ENCODE measurements around the gene CAMKK1.

Gene CAMKK1

DNA sequence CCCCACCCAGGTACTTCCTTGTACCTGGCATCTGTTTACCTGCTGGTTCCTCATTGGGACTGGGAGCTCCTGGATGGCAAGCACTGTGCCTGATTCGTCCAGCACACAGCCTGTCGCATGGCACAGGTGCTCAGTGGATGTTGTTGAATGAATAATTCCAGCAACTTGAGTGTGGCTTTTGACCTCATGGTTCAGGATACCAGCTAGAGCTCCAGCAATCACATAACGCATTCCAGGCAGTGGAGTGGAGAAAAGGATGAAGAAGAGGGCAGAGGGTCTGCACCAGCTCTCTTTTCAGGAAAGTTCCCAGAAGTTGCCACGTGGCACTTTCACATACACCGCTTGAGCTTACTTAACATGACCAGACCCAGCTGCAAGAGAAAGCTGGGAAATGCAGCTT, 1.3 kb upstream of the CAMKK1 start:
- H3K27ac ChIP-seq (ENCODE audit: low read length) = no peak overlapping the region
- TF ChIP-seq, protein P1, sequence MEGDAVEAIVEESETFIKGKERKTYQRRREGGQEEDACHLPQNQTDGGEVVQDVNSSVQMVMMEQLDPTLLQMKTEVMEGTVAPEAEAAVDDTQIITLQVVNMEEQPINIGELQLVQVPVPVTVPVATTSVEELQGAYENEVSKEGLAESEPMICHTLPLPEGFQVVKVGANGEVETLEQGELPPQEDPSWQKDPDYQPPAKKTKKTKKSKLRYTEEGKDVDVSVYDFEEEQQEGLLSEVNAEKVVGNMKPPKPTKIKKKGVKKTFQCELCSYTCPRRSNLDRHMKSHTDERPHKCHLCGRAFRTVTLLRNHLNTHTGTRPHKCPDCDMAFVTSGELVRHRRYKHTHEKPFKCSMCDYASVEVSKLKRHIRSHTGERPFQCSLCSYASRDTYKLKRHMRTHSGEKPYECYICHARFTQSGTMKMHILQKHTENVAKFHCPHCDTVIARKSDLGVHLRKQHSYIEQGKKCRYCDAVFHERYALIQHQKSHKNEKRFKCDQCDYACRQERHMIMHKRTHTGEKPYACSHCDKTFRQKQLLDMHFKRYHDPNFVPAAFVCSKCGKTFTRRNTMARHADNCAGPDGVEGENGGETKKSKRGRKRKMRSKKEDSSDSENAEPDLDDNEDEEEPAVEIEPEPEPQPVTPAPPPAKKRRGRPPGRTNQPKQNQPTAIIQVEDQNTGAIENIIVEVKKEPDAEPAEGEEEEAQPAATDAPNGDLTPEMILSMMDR (IDR thresholded peaks at IDR 0.05; ENCODE audit: borderline replicate concordance, extremely low read depth, low read length, poor library complexity, severe bottlenecking) = no peak
- no peak for TF ChIP-seq EZH2 (IDR thresholded peaks at IDR 0.05; ENCODE audit: borderline replicate concordance, low read depth, low read length, severe bottlenecking)
- H2AFZ ChIP-seq (ENCODE audit: low read depth, low read length) = no peak overlapping the region
- H3K9me3 ChIP-seq (ENCODE audit: insufficient read depth, low read length, severe bottlenecking) = no peaks in the 10 kb centered on the region
- H3K27me3 ChIP-seq (ENCODE audit: insufficient read depth, low read length, poor library complexity) = no peaks in the 10 kb centered on the region
- ATAC-seq (ENCODE audit: insufficient read depth, low read depth) (no peak), DNase-seq (no peak)
- peaks cover 22% of the 10 kb centered on the region for H3K4me1 ChIP-seq (ENCODE audit: insufficient read depth, low read length)
- H3K4me2 ChIP-seq (ENCODE audit: insufficient read depth, low read length) = 0 out of 2 replicates have a peak overlapping the region, but pooled peaks have one; percentile 98
- no peak overlapping the region for H3K4me3 ChIP-seq (ENCODE audit: low read depth in 1 of 2, low read length in 2 of 2)
- no peaks in the 10 kb centered on the region for H3K36me3 ChIP-seq (ENCODE audit: insufficient read depth, low read length)
- H3K79me2 ChIP-seq (ENCODE audit: insufficient read depth, low read length) = no peaks in the 10 kb centered on the region
- H4K20me1 ChIP-seq (ENCODE audit: insufficient read depth, low read length) = peaks cover 11% of the 10 kb centered on the region
- no peak overlapping the region for H3K9ac ChIP-seq (ENCODE audit: low read depth, low read length)

DNA sequence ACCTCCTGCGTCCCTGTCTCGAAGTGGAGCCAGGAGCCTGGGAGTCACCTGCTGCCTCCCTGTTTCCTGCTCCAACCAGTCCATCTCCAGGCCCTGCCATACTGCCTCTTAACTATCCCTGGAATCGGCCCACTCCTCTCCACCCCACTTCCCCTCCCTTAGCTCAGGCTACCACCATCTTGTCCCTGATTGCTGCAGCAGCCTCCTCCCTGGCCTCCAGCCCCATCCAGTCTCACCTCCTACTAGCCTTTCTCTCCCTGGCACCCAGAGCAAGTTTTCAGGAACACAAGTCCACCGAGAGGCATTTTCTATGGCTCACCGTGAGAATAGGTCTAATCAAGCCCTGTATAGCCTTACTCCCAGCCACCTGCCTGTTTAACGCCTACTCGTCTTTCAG, 865 bp upstream of the CAMKK1 start:
- peak overlapping the region in 1 of 2 experiments; percentile 79; a peak in 2 of 4 replicates for H3K4me3 ChIP-seq (ENCODE audit: low read depth in 1 of 2, low read length in 2 of 2)
- H3K79me2 ChIP-seq (ENCODE audit: insufficient read depth, low read length) = no peaks in the 10 kb centered on the region
- no peaks in the 10 kb centered on the region for H3K9me3 ChIP-seq (ENCODE audit: insufficient read depth, low read length, severe bottlenecking)
- H3K4me1 ChIP-seq (ENCODE audit: insufficient read depth, low read length) = peaks cover 22% of the 10 kb centered on the region
- peak overlapping the region; percentile 91 for H2AFZ ChIP-seq (ENCODE audit: low read depth, low read length)
- no peaks in the 10 kb centered on the region for H3K27me3 ChIP-seq (ENCODE audit: insufficient read depth, low read length, poor library complexity)
- H3K4me2 ChIP-seq (ENCODE audit: insufficient read depth, low read length) = peak overlapping the region; percentile 98
- peak overlapping the region; percentile 60 for H3K9ac ChIP-seq (ENCODE audit: low read depth, low read length)
- H4K20me1 ChIP-seq (ENCODE audit: insufficient read depth, low read length) = peaks cover 11% of the 10 kb centered on the region
- no peak for DNase-seq
- ATAC-seq (ENCODE audit: insufficient read depth, low read depth) = no peak
- TF ChIP-seq EZH2 (IDR thresholded peaks at IDR 0.05; ENCODE audit: borderline replicate concordance, low read depth, low read length, severe bottlenecking) = no peak
- TF ChIP-seq, protein P1 (IDR thresholded peaks at IDR 0.05; ENCODE audit: borderline replicate concordance, extremely low read depth, low read length, poor library complexity, severe bottlenecking) = no peak
- H3K36me3 ChIP-seq (ENCODE audit: insufficient read depth, low read length) = no peaks in the 10 kb centered on the region
- peak overlapping the region; percentile 66; the same call in 1 of the 2 replicates for H3K27ac ChIP-seq (ENCODE audit: low read length)

DNA sequence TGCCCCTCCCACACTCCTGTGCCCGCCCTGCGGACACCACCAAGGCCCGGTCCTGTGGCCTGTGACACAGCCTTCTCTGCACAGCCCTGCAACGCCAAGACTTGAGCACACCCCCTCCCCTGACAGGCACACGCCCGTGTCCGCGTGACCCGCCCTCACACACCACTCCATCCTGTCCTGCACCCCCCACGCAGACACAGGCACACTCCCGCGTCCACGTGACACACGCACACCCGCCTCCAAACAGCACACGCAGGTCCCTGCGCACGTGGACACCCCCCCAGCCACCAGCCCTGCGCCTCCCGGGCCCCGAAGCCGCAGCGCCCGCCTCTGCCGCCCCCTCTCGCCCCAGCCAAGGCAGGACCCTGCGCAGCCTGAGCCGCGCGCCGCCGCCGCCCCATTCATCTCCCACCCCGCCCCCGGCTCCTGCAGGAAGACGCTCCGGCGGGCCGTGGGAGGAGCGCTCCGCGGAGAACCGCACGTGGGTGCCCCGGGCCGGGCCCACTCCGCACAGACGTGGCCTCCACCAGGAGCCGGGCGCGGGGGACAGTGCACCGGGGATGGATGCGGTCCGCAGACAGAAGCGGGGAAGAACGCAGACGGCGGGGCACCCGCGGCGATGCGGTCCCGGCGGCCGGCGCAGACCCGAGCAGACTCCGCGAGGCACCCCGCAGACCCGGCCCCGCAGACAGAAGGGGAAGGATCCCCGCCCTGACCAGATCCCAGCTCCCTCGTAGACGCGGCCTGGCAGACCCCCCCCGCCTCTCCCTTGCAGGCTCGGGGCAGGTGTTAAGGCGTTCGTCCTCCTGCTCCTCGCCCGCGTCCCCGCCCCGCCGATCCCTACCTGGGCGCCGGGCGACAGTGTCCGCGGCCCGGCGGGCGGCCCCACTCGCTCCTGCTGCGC, 506 bp downstream of the CAMKK1 start:
- peak; percentile 81 for DNase-seq
- Histone ChIP-seq H3K27me3 (ENCODE audit: insufficient read depth, low read length, poor library complexity) (no peaks in the 10 kb centered on the region), H3K79me2 (ENCODE audit: insufficient read depth, low read length) (no peaks in the 10 kb centered on the region), H3K9me3 (ENCODE audit: insufficient read depth, low read length, severe bottlenecking) (no peaks in the 10 kb centered on the region), H2AFZ (ENCODE audit: low read depth, low read length) (peak overlapping the region; percentile 79), H3K4me1 (ENCODE audit: insufficient read depth, low read length) (peaks cover 22% of the 10 kb centered on the region), H3K27ac (ENCODE audit: low read length) (no peak overlapping the region), H3K4me2 (ENCODE audit: insufficient read depth, low read length) (peak overlapping the region; percentile 98), H3K4me3 (ENCODE audit: low read depth in 1 of 2, low read length in 2 of 2) (peak overlapping the region; percentile 31 to 71; a peak in 3 of 4 replicates), H3K9ac (ENCODE audit: low read depth, low read length) (peak overlapping the region; percentile 57), H3K36me3 (ENCODE audit: insufficient read depth, low read length) (no peaks in the 10 kb centered on the region), H4K20me1 (ENCODE audit: insufficient read depth, low read length) (peaks cover 11% of the 10 kb centered on the region)
- ATAC-seq (ENCODE audit: insufficient read depth, low read depth) = peak; percentile 70
- TF ChIP-seq EZH2 (IDR thresholded peaks at IDR 0.05; ENCODE audit: borderline replicate concordance, low read depth, low read length, severe bottlenecking) = no peak
- TF ChIP-seq, protein P1 (IDR thresholded peaks at IDR 0.05; ENCODE audit: borderline replicate concordance, extremely low read depth, low read length, poor library complexity, severe bottlenecking) = peak; percentile 47

Measured in DND-41 (cell line).